ENCODE data around the gene SKIC8.

The SKIC8 gene

GRCh38 chr15:78291052-78291451, 8.4 kb downstream of the SKIC8 start:
- DNase-seq (ENCODE audit: low read depth), result no peak

- no peak for DNase-seq (ENCODE audit: low read depth)
Measured at GRCh38 chr15:78290222-78290621, 9.2 kb downstream of the SKIC8 start.

GRCh38 chr15:78284758-78285157, 14.7 kb downstream of the SKIC8 start:
- no peak for DNase-seq (ENCODE audit: low read depth)

- no peak for DNase-seq (ENCODE audit: low read depth)
Measured at GRCh38 chr15:78282324-78282723, 17.1 kb downstream of the SKIC8 start.

GRCh38 chr15:78280319-78281072, 18.9 kb downstream of the SKIC8 start:
- no peak for DNase-seq (ENCODE audit: low read depth)

- DNase-seq (ENCODE audit: low read depth), result no peak
Measured at GRCh38 chr15:78276064-78276943, 23.1 kb downstream of the SKIC8 start.

GRCh38 chr15:78274994-78275393, 24.4 kb downstream of the SKIC8 start:
- DNase-seq (ENCODE audit: low read depth), result no peak

- DNase-seq (ENCODE audit: low read depth), result no peak
Measured at GRCh38 chr15:78272776-78273175, 26.6 kb downstream of the SKIC8 start.

GRCh38 chr15:78272316-78272715, 27.1 kb downstream of the SKIC8 start:
- DNase-seq (ENCODE audit: low read depth), result no peak

- no peak for DNase-seq (ENCODE audit: low read depth)
Measured at GRCh38 chr15:78266806-78267205, 32.6 kb downstream of the SKIC8 start.

- no peak for DNase-seq (ENCODE audit: low read depth)
Measured at GRCh38 chr15:78266229-78266628, 33.2 kb downstream of the SKIC8 start.

- no peak for DNase-seq (ENCODE audit: low read depth)
Measured at GRCh38 chr15:78265752-78266224, 33.6 kb downstream of the SKIC8 start.

- no peak for DNase-seq (ENCODE audit: low read depth)
Measured at GRCh38 chr15:78265137-78265460, 34.3 kb downstream of the SKIC8 start.

- DNase-seq (ENCODE audit: low read depth), result no peak
Measured at GRCh38 chr15:78264304-78265136, 34.9 kb downstream of the SKIC8 start, which contains the start of gene DNAJA4. DNAJA4 (plus strand) TSS chr15:78264562; CDS start chr15:78264764, 202 bp downstream.

- no peak for DNase-seq (ENCODE audit: low read depth)
Measured at GRCh38 chr15:78263907-78264303, 35.5 kb downstream of the SKIC8 start.

GRCh38 chr15:78263351-78263781, 36.0 kb downstream of the SKIC8 start:
- no peak for DNase-seq (ENCODE audit: low read depth)

- no peak for DNase-seq (ENCODE audit: low read depth)
Measured at GRCh38 chr15:78261062-78261461, 38.3 kb downstream of the SKIC8 start.

- DNase-seq (ENCODE audit: low read depth), result no peak
Measured at GRCh38 chr15:78260489-78260888, 38.9 kb downstream of the SKIC8 start.

- DNase-seq (ENCODE audit: low read depth), result no peak
Measured at GRCh38 chr15:78259232-78259631, 40.2 kb downstream of the SKIC8 start.

- DNase-seq (ENCODE audit: low read depth), result no peak
Measured at GRCh38 chr15:78257681-78258080, 41.7 kb downstream of the SKIC8 start.

- no peak for DNase-seq (ENCODE audit: low read depth)
Measured at GRCh38 chr15:78256044-78256437, 43.4 kb downstream of the SKIC8 start.

- no peak for DNase-seq (ENCODE audit: low read depth)
Measured at GRCh38 chr15:78255421-78256043, 43.9 kb downstream of the SKIC8 start.

All from stromal cell of bone marrow (primary cell).